HFF-Myc (cell line): Measurements from ENCODE around the gene SLC38A9.

Source experiments
- DNase-seq: peaks from one replicate; pipeline ENCODE4 v3.0.0-alpha.2; 2011; ENCODE audit warnings: low read depth; ENCODE audit errors: extremely low read depth
- H3K4me3 ChIP-seq: replicated peaks from 2 replicates; pipeline ENCODE4 v1.5.1; 2011; ENCODE audit warnings: low read depth, mild to moderate bottlenecking, control low read depth, low read length
- TF ChIP-seq, protein P1 (sequence below): IDR thresholded peaks from 2 replicates; pipeline ENCODE4 v1.5.1; 2012; ENCODE audit warnings: mild to moderate bottlenecking, low read depth, low read length, control low read depth; ENCODE audit errors: missing control alignments

Gene SLC38A9

DNA sequence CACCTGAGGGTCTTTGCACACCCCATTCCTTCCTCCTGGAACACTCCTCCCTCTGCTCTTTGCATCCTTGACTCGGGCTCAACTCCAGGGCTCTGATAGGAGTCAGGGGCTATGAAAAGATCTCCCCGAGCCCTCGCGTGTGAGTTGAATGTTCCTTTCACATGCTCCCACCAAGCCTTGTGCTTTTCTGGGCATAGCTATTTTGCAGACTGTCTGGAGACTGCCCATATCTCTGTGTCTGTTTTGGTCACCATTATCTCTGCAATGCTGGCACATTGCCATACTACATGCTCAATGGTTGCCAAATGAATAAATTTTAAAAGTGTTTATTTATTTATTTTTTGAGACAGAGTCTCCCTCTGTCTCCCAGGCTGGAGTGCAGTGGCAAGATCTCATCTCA is 120.4 kb downstream of the SLC38A9 start:
- H3K4me3 ChIP-seq, result no peak overlapping the region
- DNase-seq, result no peak
- TF ChIP-seq, protein P1, sequence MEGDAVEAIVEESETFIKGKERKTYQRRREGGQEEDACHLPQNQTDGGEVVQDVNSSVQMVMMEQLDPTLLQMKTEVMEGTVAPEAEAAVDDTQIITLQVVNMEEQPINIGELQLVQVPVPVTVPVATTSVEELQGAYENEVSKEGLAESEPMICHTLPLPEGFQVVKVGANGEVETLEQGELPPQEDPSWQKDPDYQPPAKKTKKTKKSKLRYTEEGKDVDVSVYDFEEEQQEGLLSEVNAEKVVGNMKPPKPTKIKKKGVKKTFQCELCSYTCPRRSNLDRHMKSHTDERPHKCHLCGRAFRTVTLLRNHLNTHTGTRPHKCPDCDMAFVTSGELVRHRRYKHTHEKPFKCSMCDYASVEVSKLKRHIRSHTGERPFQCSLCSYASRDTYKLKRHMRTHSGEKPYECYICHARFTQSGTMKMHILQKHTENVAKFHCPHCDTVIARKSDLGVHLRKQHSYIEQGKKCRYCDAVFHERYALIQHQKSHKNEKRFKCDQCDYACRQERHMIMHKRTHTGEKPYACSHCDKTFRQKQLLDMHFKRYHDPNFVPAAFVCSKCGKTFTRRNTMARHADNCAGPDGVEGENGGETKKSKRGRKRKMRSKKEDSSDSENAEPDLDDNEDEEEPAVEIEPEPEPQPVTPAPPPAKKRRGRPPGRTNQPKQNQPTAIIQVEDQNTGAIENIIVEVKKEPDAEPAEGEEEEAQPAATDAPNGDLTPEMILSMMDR, result no peak

DNA sequence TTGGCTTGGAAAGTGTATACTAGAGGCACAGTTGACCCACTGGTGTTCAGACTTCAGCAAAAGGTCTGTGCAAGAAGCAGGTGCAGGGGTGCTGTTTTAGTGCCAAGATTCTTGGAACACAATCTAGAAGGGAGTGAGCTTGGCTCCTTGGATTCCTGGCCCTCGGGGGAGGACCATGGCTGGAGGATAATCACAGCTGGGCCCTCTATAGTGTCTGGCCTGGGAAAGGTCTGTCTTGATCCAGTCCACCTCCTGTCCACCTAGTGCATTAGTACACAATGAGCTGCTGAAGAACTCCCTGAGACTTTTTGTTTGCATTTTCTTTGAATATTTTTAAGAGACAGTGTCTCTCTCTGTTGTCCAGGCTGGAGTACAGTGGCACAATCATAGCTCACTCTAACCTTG is 126.9 kb downstream of the SLC38A9 start:
- no peak for DNase-seq
- TF ChIP-seq, protein P1, result no peak

GRCh38 chr5:55584398-55585205 is 127.5 kb downstream of the SLC38A9 start:
- TF ChIP-seq, protein P1, result no peak
- H3K4me3 ChIP-seq, result no peak overlapping the region
- DNase-seq, result no peak

More for the DNA sequence above, 126.9 kb downstream of the SLC38A9 start:
- no peak overlapping the region for H3K4me3 ChIP-seq

DNA sequence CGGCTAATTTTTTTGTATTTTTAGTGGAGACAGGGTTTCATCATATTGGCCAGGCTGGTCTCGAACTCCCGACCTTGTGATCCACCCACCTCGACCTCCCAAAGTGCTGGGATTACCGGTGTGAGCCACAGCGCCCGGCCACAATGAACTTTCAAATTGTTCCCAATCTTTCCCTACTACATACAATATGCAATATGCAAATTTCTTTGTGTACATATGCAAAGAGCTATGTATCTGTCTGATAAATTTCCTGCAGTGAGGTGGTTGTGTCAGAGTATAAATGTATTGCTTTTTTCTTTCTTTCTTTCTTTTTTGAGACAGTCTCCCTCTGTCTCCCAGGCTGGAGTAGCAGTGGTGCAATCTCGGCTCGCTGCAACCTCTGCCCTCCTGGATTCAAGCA is 128.5 kb downstream of the SLC38A9 start:
- no peak overlapping the region for H3K4me3 ChIP-seq
- DNase-seq, result no peak
- TF ChIP-seq, protein P1, result no peak

DNA sequence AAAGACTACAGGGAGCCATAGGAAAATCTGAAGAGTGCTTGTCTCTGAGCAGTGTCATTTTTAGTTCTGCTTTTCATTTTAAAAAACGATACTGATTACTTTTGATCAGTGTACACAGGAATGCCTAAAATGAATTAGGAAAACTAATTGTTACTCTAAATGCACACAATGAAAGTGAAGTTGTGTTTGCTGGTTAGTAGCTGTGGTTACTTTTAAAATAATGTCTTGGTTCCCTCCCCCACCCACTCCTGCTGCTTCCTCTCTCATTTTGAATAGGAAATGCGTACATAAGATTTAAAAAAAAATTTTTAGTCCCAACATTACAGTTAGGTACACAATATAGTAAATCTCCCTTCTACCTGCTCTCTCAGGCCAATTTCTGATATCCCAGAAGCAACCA is 129.9 kb downstream of the SLC38A9 start:
- DNase-seq, result no peak
- H3K4me3 ChIP-seq, result no peak overlapping the region
- TF ChIP-seq, protein P1, result no peak

DNA sequence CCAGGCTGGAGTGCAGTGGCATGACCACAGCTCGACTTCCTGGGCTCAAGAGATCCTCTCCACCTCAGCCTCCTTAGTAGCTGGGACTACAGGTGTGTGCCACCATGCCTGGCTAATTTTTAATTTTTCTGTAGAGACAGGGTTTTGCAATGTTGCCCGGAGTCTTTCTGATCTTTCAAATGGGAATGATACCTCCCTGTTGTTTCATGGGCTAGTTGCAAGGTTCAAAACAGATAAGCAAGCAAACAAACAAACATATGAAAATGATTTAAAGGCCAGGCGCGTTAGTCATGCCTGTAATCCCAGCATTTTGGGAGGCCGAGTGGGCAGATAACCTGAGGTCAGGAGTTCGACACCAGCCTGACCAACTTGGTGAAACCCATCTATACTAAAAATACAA is 132.1 kb downstream of the SLC38A9 start:
- DNase-seq, result no peak
- TF ChIP-seq, protein P1, result no peak
- no peak overlapping the region for H3K4me3 ChIP-seq
